CD4-positive, alpha-beta T cell (primary cell): ENCODE measurements around the gene OPCML. TPM values are rescaled to one million over a fixed set of nuclear protein-coding genes. Genes with fewer than 3 reads are reported as not detected.

Experiments
- ATAC-seq: fragments of 200-7000 bp; cut with Tn5 transposase; one replicate; pipeline ENCODE4 v1.10.0; 2022; ENCODE audit warnings: mild to moderate bottlenecking; ENCODE audit not compliant: poor library complexity
- CTCF ChIA-PET: fragments of 350-600 bp; sonication (Branson Sonifier 250); formaldehyde crosslinking; loops from one replicate; lab custom pipeline; 2021; ENCODE audit warnings: antibody characterized with exemption, inconsistent platforms; lab: Charles Lee
- POLR2A ChIA-PET: fragments of 350-600 bp; sonication (Branson Sonifier 250); formaldehyde crosslinking; loops from one replicate; lab custom pipeline; 2021; ENCODE audit warnings: antibody characterized with exemption, inconsistent platforms; lab: Charles Lee
- DNase-seq, 14 experiments: peaks; one replicate each; pipeline ENCODE4 v3.0.0-alpha.2; 2013 to 2020; ENCODE audit warnings: mixed read lengths in 2 of 14
- H3K27ac ChIP-seq, 2 donors: one replicate each; pipeline versions ENCODE4 v1.5.1 to v1.7.0; 2013; ENCODE audit warnings: low read length in 2 of 2, low read depth in 1 of 2, mild to moderate bottlenecking in 1 of 2
- H3K27me3 ChIP-seq, 2 experiments: 1 replicate in 1 of 2; 2 replicates in 1 of 2; pipeline versions ENCODE4 v1.6.1 to v1.7.0; 2013; ENCODE audit warnings: low read length in 2 of 2, control low read depth in 1 of 2, mild to moderate bottlenecking in 1 of 2, moderate library complexity in 1 of 2; ENCODE audit not compliant: insufficient read depth in 2 of 2, control insufficient read depth in 1 of 2
- H3K36me3 ChIP-seq: one replicate; pipeline ENCODE4 v1.6.1; 2013; ENCODE audit warnings: low read length, control low read depth; ENCODE audit not compliant: insufficient read depth
- H3K4me1 ChIP-seq: one replicate; pipeline ENCODE4 v1.6.1; 2013; ENCODE audit warnings: low read length, control low read depth; ENCODE audit not compliant: insufficient read depth
- H3K4me3 ChIP-seq: one replicate; pipeline ENCODE4 v1.5.1; 2013; ENCODE audit warnings: mild to moderate bottlenecking, low read length, moderate library complexity
- H3K9me3 ChIP-seq, 2 experiments: 1 replicate in 1 of 2; 2 replicates in 1 of 2; pipeline versions ENCODE4 v1.6.1 to v1.7.0; 2013; ENCODE audit warnings: low read length in 2 of 2, mild to moderate bottlenecking in 2 of 2, control low read depth in 1 of 2, moderate library complexity in 1 of 2; ENCODE audit not compliant: control insufficient read depth in 1 of 2, insufficient read depth in 1 of 2
- H3K27ac Mint-ChIP-seq: one replicate; pipeline ENCODE4 v1.8.0; 2020; ENCODE audit warnings: mixed read lengths
- H3K27me3 Mint-ChIP-seq: one replicate; pipeline ENCODE4 v1.8.0; 2021; ENCODE audit warnings: mixed read lengths
- H3K36me3 Mint-ChIP-seq: one replicate; pipeline ENCODE4 v1.8.0; 2021; ENCODE audit warnings: low read depth, mixed read lengths
- H3K4me1 Mint-ChIP-seq: one replicate; pipeline ENCODE4 v1.8.0; 2021; ENCODE audit warnings: low read depth, mixed read lengths
- H3K4me3 Mint-ChIP-seq: one replicate; pipeline ENCODE4 v1.8.0; 2020; ENCODE audit warnings: mild to moderate bottlenecking, mixed read lengths
- H3K9me3 Mint-ChIP-seq: one replicate; pipeline ENCODE4 v1.8.0; 2020; ENCODE audit warnings: mixed read lengths
- CTCF ChIP-seq: fragments of 200-600 bp; IDR thresholded peaks from one replicate; pipeline ENCODE4 v1.8.0; 2022; ENCODE audit warnings: antibody characterized with exemption, mild to moderate bottlenecking
- intact Hi-C, 2 experiments: fragments of 100-400 bp; cut with DNase I in 1 of 2; cut with micrococcal nuclease in 1 of 2; formaldehyde crosslinking; loops; one replicate each; pipeline versions ENCODE4 v1.15.1 to v1.9.0; 2023 to 2025; cut with DNase I, micrococcal nuclease
- total RNA-seq, 174 experiments: library from RNA in 2 of 174; stranded (reverse) in 2 of 174; gene quantifications; one replicate each; pipeline ENCODE4 v1.2.3 and lab custom pipeline; 2021 to 2026

Gene OPCML
- total RNA-seq, 2 experiments from 2014 or later: not detected

- Histone ChIP-seq H3K36me3 (no peaks in the 10 kb centered on the region), H3K9me3 (peaks cover 0 to 13% of the 10 kb centered on the region in 2 experiments), H3K4me3 (no peak overlapping the region), H3K27me3 (peaks cover 13 to 23% of the 10 kb centered on the region in 2 experiments), H3K27ac (no peak overlapping the region), H3K4me1 (no peaks in the 10 kb centered on the region)
- ATAC-seq (no peak), DNase-seq (no peak)
- no peaks in the 10 kb centered on the region for H3K36me3 Mint-ChIP-seq
- no peak overlapping the region for H3K4me3 Mint-ChIP-seq
- H3K27ac Mint-ChIP-seq: no peak overlapping the region
- peaks cover 65% of the 10 kb centered on the region for H3K27me3 Mint-ChIP-seq
- CTCF ChIA-PET: no interaction called here
- POLR2A ChIA-PET: no interaction called here
- no peaks in the 10 kb centered on the region for H3K9me3 Mint-ChIP-seq
- no peak for TF ChIP-seq CTCF
- H3K4me1 Mint-ChIP-seq: no peaks in the 10 kb centered on the region
- intact Hi-C loops: loop anchor here in 1 of 2 experiments (10.0 kb wide), 1 partner anchor 668 kb away; no protein-coding TSS in a partner anchor
These were observed 589.5 kb downstream of the OPCML start for GRCh38 chr11:132942611-132943356.

GRCh38 chr11:132941761-132942160 is 590.5 kb downstream of the OPCML start:
- intact Hi-C loops: loop anchor here in 1 of 2 experiments (10.0 kb wide), 1 partner anchor 667 kb away; no protein-coding TSS in a partner anchor
- H3K9me3 ChIP-seq: peaks cover 0 to 13% of the 10 kb centered on the region in 2 experiments
- H3K27me3 Mint-ChIP-seq: peaks cover 56% of the 10 kb centered on the region
- H3K4me1 ChIP-seq: no peaks in the 10 kb centered on the region
- H3K4me1 Mint-ChIP-seq: no peaks in the 10 kb centered on the region
- no peak overlapping the region for H3K4me3 Mint-ChIP-seq
- POLR2A ChIA-PET: no interaction called here
- CTCF ChIA-PET: interaction anchor here (1.0 to 1.1 kb wide), 2 partner anchors 10 to 1057 kb away, joined by 3 read pairs; no protein-coding TSS in a partner anchor
- no peaks in the 10 kb centered on the region for H3K36me3 Mint-ChIP-seq
- TF ChIP-seq CTCF: no peak
- no peak overlapping the region for H3K4me3 ChIP-seq
- DNase-seq: no peak
- H3K27ac ChIP-seq: no peak overlapping the region
- peaks cover 13 to 23% of the 10 kb centered on the region in 2 experiments for H3K27me3 ChIP-seq
- ATAC-seq: no peak
- no peaks in the 10 kb centered on the region for H3K36me3 ChIP-seq
- H3K9me3 Mint-ChIP-seq: no peaks in the 10 kb centered on the region
- H3K27ac Mint-ChIP-seq: no peak overlapping the region

GRCh38 chr11:132941024-132941646 is 591.2 kb downstream of the OPCML start:
- Histone ChIP-seq H3K27ac (no peak overlapping the region), H3K4me1 (no peaks in the 10 kb centered on the region), H3K4me3 (no peak overlapping the region), H3K9me3 (peaks cover 0 to 13% of the 10 kb centered on the region in 2 experiments), H3K27me3 (peaks cover 13 to 23% of the 10 kb centered on the region in 2 experiments), H3K36me3 (no peaks in the 10 kb centered on the region)
- peak; percentile 81 for TF ChIP-seq CTCF
- Mint-ChIP-seq H3K4me1 (no peaks in the 10 kb centered on the region), H3K27me3 (peaks cover 52% of the 10 kb centered on the region), H3K36me3 (no peaks in the 10 kb centered on the region), H3K9me3 (no peaks in the 10 kb centered on the region), H3K4me3 (no peak overlapping the region), H3K27ac (no peak overlapping the region)
- POLR2A ChIA-PET: interaction anchor here (0.7 kb wide), 1 partner anchor 810 kb away, joined by 3 read pairs; no protein-coding TSS in a partner anchor
- ATAC-seq (no peak), DNase-seq (peak in 3 of 14 experiments; percentile 8 to 13 (median 10))
- CTCF ChIA-PET: interaction anchor here (0.7 to 1.1 kb wide), 3 partner anchors 9 to 1056 kb away, joined by 3 read pairs; no protein-coding TSS in a partner anchor
- intact Hi-C loops: loop anchor here in 1 of 2 experiments (10.0 kb wide), 1 partner anchor 666 kb away; no protein-coding TSS in a partner anchor
